HG02938 (cell line): ENCODE measurements around the gene SNX30.

ENCODE experiments used
- ATAC-seq: cut with Tn5 transposase; IDR thresholded peaks from one replicate; pipeline ENCODE4 v1.9.1; 2021; ENCODE audit warnings: mild to moderate bottlenecking, moderate library complexity; ENCODE audit not compliant: unreplicated experiment

The SNX30 gene

DNA sequence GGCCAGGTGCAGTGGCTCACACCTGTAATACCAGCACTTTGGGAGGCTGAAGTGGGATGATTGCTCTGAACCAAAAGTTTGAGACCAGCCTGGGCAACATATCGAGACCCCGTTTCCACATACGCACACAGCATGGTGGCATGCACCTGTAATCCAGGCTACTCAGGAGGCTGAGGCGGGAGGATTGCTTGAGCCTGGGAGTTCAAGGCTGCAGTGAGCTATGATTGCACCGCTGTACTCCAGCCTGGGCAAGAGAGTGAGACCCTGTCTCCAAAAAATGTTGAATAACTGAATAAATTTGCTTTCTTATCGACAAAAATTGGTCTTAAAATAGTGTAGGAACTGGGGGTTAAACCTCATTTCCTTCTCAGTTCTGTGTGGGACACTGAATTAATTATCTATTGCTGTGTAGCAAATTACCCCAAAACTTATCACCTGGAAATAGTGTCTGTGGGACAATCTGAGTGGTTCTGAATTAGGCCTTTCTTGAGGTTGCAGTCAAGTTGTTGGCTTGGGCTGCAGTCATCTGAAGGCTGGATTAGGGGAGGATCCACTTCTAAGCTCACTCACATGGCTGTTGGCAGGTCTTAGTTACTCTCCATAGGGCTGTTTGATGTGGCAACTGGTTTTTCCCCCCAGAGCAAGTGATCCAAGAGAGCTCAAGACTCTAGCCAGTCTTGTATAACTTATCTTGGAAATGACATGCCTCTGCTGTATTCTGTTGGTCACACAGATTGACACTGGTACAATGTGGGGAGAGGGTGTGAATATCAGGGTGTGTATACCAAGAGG is 2.0 kb downstream of the SNX30 start:
- no peak for ATAC-seq

- no peak for ATAC-seq
Measured at GRCh38 chr9:112753725-112754124, 3.2 kb downstream of the SNX30 start.

DNA sequence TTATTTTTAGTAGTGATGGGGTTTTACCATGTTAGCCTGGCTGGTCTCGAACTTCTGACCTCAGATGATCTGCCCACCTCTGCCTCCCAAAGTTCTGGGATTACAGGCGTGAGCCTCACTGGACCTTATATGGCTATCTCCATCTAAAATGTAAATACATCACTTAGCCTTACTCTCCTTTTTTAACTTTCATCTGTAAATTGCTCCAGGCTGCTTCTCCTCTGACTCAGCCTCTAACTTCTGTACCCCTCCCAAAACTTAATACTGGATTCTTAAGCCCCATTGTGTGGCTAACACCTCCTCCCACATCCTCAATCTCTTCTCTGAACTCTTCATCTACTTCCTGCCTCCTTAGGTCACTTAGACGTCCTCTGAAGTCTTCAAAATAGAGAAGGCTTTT is 4.0 kb downstream of the SNX30 start:
- ATAC-seq = no peak

GRCh38 chr9:112755016-112755427 is 4.5 kb downstream of the SNX30 start:
- ATAC-seq = no peak

GRCh38 chr9:112755675-112756074 is 5.1 kb downstream of the SNX30 start:
- no peak for ATAC-seq

GRCh38 chr9:112757282-112757883 is 6.8 kb downstream of the SNX30 start:
- ATAC-seq = no peak

GRCh38 chr9:112757940-112758339 is 7.4 kb downstream of the SNX30 start:
- ATAC-seq = no peak

GRCh38 chr9:112760821-112761220 is 10.3 kb downstream of the SNX30 start:
- ATAC-seq = no peak

DNA sequence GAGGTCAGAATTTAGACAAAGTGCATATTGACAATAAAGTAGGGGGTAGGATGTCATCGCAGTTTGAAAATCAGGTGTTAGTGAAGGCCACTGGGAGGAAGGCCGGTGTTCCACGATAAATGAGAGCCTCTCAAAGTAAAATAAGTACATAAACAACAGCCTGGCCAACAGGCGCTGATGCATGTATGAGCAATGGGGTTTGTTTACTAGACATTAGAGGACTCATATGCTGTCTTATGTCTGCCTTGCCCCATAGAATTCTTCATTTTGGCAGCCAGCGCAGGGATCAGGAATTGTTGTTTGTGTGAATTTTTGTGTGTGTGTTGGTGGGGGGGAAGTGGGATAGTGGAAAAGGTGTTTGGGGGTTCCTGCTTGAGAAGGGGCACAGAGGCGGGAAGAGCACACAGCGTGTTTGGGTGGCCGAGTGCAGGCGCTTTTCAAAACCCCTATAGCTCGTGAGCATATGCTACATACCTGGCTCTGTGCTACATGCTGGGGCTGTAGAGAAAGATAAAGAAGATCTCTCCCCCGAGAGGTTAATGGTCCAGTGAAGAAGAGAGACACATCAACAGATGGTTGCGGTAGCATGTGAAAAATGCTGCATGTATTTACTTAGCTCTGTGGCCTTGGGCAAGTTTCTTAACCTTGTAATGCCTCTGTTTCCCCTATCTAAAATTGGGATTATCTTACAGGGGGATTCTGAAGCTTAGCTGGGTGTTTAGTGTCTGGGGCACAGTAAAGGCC is 11.5 kb downstream of the SNX30 start:
- ATAC-seq = no peak

DNA sequence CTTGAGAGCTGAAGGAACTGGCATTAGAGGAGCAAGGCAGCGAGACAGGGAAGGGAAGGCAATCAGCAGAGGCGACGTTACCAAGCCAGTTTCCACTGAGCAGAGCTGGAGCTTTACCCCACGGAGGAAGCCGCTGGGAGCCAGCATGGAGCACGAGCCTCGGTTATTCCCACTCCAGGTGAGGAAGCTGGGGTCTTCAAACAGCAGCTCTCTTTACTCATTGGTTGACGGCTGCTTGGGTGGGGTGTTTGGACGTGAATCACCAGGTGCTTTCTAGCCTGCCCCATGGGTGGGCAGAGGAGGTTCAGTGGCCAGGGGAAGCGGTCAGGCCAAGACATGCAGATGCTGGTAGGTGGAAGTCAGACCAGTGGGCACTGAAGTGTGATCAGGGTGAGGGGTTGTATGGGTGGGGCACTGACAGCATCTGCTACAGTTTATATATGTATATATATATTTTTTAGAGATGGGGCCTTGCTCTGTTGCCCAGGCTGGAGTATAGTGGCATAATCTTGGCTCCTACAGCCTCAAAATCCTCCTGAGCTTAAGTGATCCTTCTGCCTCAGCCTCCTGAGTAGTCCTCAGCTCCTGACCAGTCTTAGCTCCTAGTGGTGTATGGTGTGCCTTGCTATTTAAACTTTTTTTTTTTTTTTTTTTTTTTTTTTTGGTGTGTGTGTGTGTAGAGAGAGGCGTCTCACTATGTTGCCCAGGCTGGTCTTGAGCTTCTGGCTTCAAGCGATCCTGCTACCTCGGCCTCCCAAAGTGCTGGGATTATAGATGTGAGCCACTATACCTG is 12.4 kb downstream of the SNX30 start:
- no peak for ATAC-seq

DNA sequence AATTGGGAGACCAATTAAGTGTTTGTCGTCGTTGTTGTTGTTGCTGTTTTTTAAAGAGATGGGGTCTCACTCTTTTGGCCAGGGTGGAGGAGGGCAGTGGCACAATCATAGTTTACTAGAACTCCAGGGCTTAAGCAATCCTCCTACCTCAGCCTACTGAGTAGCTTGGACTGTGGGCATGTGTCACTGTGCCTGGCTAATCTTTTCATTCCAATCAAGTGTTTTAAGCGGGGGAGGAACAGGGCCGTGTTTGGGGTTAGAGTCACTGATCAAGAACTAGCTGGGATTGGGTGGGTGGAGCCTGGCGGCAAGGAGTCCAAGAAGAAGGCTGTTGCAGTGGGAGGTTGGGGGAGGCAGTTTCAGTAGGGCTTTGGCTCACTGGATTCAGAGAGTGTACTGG is 13.8 kb downstream of the SNX30 start:
- ATAC-seq = no peak

DNA sequence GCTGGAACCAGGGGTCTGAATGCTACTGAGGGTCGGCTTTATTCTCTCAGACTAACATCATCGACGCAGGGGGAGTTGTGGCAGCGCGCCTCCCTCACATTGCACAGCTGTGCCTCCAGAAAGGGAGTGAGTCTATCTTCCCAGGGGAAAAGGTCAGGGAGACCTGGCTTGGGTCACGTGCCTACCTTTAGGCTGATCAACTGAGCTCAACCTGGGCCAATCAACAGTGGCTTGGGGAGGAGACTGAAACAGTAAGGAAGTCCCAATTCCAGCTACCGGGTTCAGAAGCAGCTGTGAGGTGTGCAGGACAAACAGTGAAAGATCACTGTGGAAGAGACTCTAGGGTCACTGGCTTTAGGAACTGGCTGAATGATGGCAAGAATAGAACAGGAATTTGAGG is 14.3 kb downstream of the SNX30 start:
- no peak for ATAC-seq

GRCh38 chr9:112765281-112765680 is 14.7 kb downstream of the SNX30 start:
- no peak for ATAC-seq

DNA sequence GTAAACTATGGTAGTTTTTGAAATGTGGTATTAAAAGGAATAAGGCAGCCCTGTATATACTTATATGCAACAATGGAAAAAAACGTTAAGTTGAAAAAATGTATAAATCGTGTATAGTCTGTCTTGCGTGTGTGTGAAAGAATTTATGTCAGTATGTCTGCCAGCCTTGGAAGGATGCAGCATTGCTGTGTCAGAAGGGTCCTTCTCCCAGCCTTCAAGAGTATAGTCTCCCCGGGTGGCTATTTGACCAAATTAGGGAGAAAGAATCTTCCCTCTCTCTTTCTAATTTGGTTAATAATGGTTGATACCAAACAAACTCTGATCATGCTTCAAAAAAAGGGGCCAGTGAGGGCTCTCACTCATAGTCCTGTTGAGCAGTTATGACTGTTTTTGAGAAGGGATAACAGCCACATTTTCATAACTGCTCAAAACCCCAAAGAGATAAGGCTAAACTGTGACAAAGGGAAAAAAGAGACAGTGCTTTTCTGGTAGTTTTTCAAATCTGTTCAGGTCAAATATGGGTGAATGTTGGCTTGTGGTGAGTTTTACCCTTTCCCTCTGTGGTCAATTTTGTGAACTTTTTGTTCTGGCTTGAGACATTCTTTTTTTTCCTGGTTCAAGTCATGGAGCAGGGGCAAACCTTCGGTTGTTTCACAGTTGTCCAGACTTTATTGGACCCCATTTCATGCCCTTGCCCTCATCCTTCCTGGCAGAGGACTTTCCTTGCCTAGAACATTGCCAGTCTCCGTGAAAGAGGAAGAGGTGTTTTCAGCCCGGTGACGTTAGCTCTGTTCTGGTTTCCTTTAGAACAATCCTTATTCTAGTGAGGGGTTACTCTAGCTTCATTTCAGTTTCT is 21.0 kb downstream of the SNX30 start:
- ATAC-seq = no peak

DNA sequence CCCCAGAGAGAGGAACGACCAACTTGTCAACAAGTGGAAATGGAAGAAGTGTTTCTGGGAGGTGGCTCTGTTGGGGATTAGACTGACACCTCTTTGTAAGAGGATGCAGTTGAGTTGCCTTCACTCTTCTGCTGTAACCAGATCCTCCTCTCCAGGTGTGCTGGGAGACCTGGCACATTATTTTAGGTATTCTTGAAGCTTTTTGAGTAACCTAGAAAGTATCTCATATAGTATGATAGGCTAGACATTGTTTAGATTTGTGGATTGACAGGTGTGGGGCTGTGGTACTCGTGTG is 21.6 kb downstream of the SNX30 start:
- no peak for ATAC-seq

GRCh38 chr9:112772551-112772950 is 22.0 kb downstream of the SNX30 start:
- no peak for ATAC-seq

DNA sequence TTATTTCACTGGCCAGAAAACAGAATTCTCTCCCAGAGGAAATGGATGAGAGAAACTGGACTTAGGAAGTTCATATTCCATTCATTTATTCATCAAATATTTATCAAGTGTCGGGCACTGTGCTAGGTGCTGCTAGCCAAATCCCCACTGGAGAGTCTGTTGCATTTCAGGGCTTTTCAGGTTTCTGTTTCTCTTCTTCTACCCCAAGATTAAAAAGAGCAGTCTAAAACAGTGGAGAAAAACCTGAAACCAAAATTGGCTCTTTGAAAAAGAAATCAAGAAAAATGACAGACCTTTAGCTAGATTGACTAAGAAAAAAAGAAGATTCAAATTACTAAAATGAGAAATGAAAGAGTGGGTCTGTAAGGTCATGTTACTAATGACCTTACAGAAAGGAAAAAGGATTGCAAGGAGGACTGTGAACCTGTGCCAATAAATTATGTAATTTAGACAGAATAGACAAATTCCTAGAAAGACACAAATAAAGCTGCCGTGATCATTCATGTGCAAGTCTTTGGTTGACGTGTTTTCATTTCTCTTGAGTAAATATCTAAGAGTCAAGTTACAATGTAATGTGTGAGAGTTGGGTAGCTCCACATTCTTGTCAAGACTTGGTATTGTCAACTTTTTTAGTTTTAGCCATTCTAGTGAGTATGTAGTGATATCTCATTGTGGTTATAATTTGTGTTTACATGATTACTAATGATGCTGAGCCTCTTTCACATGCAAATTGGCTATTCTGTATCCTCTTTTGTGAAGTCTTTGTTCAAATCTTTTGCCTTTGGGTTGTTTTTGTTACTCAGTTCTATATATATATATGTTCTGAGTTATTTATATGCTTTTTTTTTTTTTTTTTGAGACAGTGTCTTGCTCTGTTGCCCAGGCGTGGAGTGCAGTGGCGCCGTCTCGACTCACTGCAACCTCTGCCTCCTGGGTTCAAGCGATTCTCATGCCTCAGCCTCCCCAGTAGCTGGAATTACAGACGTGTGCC is 23.7 kb downstream of the SNX30 start:
- ATAC-seq = peak; percentile 46

DNA sequence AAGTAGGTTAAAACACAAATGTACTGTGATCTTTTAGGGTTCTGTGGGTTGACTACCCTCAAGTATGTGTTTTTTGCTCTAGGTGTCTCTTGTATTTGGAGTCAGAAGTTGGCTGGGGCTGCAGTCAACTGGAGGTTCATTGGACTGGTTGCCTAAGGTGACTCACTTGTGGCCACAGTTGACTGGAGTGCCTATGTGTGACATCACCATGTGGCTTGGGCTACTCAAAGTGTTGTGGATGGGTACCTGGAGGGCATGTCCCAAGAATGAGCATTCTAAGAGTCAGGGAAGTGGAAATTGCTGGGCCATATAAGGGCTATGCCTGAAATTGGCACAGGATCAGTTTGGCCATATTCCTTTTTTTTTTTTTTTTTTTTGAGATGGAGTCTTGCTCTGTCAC is 27.4 kb downstream of the SNX30 start:
- no peak for ATAC-seq

DNA sequence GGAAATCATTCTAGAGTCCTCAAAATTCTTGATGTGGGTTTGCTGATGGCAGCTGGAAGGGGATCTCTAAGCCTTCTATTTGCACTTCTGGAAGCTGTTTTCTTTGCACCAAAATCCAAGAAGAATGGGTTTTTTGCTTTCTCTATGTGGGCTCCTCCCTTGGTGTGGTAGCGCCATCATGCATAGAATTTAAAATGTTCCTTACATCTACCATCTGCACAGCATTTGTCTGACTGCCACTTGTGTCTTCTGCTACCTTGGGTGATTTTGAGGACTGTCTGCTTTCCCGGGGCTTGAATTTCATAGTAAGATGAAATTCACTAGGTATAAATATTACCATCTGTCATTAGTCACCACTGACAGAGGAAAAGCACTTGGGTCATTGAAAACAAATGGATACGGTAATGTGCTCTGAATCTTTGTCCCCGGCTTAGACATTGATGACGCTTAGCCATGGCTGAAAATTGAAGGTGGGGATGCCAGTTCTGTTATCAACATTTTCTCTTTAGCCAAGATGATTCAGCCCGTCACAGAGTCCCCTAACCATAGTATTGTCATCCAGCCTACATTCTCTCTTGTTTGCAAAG is 30.0 kb downstream of the SNX30 start:
- no peak for ATAC-seq
